ENCODE data around the gene ATP11B.
"Not testable (repeated sequence)": the region's sequence is repeated elsewhere in the genome, so short reads cannot be mapped to it uniquely, and the experiment has no call there.

Gene ATP11B

DNA sequence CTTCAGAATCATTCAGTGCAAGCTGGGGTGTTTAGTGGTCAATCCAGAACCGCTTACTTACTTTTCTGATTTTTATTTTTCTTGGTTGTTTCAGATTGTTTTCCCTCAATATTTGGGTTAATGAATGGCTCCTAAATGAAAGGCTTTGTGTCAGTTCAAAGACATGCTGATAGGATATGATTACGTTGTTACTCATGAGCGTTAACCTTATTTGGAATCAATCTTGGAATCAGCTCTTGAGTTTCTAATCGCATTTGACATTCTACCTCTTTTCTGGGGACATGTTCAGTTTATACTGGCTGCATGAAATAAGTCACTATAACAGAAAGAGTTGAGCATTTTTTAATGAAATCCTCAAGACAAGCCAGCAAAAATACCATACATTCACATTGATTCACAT lies 50.2 kb downstream of the ATP11B start:
- DNase-seq, result no peak

DNA sequence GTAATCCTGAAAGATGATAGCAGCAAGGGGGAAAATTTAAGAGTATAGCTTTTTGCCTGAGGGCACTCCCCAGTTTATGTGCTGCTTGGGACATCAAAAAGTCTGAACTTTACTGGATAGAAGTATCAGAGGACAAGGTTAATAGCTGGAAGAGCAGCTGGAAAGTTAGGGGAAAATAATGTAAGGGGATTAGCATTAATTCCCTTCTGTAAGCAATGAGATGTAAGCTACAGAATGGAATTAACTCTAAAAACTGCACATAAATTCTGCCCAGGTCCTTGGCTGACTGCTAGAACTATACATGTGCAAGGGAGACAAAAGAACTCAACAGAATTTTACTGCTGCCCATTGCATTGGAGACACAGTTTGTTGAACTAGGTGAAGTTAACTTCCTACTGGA lies 55.6 kb downstream of the ATP11B start:
- no peak for DNase-seq

DNA sequence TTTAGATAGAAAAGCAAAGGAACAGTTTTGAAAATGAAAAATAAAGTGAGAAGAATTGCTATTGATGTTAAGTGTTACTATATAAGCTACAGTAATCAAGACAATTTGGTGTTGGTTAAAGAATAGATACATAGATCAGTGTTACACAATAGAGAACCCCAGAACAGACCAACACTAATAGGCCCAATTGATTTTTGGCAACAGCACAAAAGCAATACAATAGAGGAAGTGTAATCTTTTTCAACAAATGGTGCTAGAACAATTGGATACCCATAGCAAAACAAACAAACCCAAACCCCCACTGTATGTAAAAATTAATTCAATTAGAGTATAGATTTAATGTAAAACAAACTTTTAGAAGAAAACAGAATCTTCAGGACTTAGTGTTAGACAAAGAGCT lies 61.8 kb downstream of the ATP11B start:
- DNase-seq, result no peak

DNA sequence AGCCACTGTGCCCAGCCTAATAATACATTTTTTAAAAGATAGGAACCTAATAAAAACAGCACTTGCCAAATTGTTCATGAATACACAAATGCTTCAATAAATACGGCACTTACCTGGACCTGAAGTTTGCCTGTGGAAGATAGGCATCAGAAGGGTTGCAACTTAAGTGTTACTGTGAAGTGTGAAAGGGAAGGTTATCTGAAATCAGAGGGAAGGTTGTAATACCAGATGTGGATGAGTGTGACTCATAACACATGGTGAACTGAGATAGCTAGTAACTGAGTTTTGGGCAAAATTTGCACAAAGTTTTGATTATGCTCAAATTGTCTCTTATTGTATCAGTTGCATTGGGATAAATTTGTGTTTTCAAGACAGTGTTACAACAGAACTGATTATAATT lies 68.0 kb downstream of the ATP11B start:
- DNase-seq, result no peak

DNA sequence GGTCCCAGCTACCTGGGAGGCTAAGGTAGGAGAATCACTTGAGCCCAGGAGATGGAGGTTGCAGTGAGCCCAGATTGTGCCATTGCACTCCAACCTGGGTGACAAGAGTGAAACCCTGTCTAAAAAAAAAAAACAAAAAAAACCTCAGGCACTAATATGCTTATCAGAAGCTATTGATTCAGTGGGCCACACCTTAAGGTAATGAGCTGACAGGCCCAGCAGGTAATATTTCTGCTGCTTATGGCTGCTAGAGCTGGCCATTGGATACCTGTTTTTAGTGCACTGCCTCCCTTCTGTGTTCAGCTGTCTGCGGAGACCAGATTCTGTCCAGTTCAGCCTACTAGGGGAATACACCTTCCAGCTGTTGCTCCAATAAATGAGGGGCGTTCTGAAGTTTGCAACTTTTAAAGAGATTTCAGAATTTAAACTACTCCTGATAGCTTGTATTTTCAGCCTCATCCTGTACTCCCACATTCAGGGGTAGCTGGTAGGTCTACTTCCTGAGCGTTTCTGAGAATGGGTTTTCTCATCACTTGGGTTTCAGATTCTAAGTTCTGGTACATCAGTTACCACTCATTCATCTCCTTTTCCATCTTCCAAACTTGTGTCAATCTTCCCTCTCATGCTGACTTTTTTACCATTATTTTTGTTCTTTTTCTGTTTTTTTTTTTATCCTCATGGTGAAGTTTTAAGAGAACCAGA lies 69.0 kb downstream of the ATP11B start:
- DNase-seq, result no peak

DNA sequence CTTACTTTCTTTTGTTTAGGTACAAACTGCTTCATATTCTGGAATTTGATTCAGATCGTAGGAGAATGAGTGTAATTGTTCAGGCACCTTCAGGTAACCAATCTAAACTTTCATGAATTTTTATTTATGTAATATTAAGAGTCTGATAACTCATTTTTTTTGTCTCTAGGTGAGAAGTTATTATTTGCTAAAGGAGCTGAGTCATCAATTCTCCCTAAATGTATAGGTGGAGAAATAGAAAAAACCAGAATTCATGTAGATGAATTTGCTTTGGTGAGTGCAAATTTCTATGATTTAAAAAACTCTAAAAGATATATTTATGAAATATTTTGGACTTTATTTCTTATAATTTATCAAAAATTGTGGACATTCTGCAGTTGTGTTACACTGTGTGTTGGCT lies 75.8 kb downstream of the ATP11B start:
- no peak for DNase-seq

DNA sequence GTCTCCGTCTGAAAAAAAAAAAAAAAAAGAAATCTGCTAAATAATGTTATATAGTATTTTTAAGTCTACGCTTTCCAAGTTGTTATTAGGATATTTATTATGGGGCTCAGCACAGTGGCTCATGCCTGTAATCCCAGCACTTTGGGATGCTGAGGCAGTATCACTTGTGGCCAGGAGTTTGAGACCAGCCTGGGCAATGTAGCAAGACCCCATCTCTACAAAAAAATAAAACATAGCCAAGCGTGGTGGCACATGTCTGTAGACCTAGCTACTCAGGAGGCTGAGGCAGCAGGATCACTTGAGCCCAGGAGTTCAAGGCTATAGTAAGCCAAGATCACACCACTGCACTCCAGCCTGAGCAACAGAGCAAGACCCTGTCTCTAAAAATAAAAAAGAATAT lies 77.6 kb downstream of the ATP11B start:
- not testable (repeated sequence) for DNase-seq

DNA sequence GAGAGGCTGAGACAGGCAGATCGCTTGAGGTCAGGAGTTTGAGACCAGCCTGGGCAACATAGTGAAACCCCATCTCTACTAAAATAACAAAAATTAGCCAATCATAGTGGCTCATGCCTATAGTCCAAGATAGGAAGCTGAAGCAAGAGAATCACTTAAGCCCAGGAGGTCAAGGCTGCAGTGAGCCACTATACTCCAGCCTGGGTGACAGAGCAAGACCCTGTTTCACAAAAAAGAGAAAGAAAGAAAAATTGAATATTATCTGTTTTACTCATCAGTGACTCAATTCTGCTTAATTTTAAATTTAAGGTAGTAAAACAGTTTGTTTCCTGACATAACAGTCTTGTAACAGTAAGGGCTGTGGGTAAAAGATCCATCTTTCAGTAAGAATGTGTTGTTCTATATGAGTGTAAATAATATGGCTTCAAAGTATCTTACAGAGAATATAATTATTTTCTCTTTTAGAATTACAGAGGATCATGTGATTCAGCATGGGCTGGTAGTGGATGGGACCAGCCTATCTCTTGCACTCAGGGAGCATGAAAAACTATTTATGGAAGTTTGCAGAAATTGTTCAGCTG lies 85.8 kb downstream of the ATP11B start:
- no peak for DNase-seq

DNA sequence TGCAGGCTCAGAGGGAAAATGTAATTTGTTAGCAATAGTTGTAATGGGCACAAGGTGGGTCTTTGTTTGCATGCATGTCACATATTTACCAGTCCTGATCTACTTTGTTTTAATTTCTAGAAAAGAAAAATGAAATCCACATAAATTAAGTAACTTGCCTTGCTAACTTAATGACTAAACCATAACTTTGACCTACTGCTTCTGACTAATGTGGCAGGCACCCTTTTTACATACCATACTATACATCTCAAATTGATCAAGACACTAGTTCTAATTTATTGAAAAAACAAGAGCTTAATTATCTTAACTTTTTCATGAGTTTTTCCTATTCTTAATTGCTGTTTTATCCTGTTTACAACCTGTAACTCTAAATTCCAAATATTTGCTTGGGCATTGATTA lies 93.2 kb downstream of the ATP11B start:
- DNase-seq, result no peak

DNA sequence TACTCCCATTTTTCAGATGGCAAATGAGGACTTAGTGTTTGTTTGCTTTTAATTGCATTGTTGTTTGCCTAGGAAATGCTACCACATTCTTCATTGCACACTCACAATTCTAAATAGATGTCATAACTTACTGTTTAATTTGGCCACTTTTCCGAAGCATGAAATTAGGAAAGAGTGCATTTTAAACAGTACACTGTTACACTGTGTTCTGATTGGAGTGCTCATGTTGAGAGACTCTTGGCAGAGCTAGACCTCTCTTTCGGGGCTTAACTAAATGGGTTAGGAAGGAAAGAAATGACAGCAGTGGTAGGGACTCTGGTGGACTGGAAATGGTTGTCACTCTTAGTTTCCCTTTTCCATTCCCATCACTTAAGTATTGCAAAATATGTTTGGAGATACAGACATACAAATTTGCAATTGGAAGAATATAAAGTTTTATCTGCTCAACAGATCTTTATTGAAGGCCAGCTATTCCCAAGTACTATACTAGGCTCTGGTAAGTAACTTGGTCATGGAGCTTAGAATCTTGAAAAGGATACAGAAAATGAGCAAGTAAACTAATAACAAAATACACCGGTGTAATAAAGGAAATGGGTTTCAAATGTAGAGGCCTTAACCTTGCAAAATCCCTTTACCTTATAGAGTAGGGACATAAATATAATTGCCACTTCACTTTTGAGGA lies 96.8 kb downstream of the ATP11B start:
- no peak for DNase-seq

DNA sequence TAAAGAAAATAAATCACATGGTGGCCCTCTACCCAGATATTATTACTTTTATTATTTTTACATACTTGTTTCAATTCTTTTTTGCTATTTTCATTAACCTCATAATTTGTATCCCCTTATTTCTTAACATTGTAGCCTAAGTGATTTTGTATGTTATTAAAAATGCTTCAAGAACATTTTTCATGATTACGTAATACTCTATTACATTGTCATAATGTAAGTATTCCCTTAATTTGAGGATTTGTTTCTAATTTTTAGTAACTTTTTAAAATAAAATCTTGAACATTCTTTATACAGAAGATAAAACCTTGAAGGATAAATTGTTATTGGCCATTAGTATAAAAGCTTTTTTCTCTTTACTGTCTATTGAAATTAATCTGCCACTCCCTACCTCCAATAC lies 98.1 kb downstream of the ATP11B start:
- no peak for DNase-seq

DNA sequence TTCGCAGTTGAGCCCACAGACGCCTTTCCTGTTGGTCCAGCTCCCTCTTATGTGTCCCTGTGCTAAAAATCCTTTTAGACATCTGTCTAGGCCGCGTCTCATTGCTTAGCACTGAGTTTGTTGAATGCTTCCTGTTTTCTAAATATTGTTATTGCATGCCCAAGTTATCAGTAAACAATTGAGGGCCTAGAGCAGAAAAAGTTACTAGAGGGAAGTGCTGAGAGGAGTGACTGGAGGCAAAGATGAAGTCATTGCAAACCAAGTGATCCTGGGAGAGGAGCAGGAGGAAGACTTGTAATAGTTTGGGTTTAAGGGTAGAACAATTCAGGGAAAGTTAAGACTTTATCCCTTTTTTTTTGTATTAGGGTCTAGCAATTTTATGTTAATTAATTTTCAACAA lies 98.9 kb downstream of the ATP11B start:
- peak; percentile 44 to 51 for DNase-seq

DNA sequence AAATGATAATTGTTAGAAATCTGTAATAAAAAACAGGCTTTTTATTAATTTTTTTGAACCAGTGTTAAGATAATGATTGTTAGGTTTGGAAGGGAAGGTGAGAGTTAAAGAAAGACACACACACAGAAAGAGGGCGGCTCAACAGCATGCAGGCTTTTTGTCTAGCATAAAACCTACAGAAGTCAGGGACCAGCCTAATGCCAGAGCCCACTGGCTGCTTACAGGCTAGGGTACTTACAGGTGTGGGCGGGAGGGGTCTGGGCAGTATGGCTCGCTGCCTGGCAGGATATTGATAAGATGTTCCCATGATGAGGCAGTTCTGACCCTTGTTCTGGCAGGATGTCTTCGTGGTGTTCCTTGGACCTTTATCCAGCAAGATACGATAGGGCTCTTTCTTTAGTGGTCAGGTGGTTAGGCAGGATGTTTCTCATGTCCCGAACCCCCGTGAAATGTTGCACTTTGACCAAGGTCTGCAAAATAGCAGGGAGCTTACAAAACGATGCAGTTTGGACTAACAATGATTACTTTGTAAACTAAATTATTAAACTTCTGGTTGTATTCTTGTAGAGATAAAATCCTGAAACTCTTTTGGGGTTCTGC lies 102.3 kb downstream of the ATP11B start:
- DNase-seq, result no peak

DNA sequence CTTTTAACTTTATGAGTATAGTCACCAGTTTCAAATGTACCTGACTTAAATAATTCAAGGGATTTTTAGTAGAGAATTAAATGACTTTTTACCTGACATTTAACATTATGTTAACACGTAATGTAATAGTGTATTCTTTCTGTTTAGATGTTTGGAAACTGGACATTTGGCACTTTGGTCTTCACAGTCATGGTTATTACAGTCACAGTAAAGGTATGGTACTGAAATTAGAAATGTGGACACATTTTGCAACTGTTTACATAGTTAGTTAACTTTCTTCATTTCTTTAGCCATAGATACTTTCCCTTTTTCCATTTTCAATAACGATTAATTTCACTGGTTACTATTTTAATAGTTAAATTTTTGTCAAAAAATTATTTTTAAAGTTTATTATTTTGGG lies 103.2 kb downstream of the ATP11B start:
- DNase-seq, result no peak

DNA sequence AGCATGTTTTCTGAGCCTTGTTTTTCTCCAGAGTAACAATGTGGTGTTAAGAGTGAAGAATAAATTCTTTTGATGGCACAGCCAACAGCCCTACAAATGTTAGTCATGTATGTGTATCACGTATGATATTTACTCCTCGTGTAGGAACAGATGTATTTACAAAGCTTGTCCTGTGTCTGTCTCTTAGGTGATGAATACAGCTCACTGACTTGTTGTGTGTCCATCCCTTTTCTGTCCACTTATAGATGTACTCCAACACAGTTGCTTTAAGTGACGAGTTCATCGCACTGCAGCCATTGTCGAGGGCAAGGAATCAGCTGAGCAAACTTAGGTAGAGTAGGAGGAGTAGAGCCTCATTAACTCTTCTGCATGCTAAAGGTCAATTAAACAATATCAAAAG lies 108.9 kb downstream of the ATP11B start:
- no peak for DNase-seq

DNA sequence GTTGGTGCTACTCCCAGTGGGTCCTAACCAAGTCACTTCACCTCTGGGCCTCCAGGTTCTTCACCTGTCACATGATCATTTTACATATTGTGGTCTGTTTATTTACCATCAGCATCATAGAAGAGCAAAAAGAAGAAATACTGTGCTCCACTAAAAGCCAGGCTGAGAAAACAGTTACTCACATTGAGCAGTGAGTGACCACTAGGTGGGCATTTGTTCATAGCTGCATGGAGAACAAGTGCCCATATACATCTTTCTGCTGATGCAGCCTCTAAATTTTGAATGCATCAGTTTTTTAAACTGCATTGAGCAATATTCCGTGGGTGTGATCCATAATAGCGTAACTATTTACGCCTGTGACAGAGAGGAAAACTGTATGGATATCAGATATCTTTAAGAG lies 110.9 kb downstream of the ATP11B start:
- DNase-seq, result no peak

DNA sequence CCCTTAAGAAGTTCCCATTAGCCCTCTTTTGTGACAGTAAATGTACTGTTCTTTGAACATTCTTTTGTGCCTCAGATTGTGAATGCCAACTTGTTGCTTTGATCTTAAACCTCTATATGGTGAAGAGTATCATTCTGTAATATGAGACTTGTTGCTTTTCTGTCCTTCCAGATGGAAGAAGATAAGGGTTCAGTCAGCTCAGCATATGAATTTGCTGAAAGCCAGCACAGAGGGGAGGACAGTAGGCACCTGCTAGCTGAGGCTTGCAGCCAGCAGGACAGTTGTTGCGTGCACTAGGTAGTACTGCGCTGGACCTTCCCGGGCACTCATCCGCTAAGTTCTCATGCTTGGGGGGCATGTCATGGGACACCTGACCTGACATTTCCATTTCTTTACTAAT lies 112.3 kb downstream of the ATP11B start:
- DNase-seq, result no peak

DNA sequence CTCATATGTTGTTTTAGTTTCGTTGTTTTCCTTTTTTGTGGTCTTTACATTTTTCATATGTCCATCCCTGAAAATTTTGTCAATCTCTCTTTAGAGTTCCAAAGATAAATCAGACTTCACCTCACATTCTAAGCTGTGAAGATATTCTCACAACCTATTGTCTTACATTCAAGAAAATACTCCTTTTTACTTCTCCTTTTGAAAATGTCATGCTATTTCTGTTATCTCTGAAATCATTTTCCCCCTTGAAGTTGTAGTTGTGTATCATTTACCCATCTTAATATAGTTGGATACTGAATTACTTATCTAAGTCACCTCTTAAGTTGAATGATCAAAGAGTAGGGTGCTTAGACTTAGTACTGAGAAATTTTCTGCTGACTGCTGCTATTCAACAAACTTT lies 112.7 kb downstream of the ATP11B start:
- no peak for DNase-seq

DNA sequence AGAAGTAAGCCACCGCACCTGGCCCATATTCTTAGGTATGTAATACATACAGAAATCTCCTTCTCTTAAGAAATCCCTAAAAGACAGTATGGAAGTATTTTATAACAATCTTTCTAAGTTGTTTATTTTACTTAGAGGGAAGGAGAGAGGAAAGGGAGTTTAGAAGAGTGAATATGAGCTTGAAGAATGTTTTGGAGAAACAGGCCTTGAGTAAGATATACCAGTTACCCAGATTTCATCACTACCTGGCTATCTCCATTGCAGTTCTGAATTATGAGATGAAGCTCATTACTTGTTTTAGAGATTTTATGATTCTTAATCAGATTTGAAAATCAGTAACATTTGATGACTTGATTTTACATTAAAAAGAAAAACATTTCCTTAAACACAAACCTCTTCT lies 115.2 kb downstream of the ATP11B start:
- DNase-seq, result no peak

DNA sequence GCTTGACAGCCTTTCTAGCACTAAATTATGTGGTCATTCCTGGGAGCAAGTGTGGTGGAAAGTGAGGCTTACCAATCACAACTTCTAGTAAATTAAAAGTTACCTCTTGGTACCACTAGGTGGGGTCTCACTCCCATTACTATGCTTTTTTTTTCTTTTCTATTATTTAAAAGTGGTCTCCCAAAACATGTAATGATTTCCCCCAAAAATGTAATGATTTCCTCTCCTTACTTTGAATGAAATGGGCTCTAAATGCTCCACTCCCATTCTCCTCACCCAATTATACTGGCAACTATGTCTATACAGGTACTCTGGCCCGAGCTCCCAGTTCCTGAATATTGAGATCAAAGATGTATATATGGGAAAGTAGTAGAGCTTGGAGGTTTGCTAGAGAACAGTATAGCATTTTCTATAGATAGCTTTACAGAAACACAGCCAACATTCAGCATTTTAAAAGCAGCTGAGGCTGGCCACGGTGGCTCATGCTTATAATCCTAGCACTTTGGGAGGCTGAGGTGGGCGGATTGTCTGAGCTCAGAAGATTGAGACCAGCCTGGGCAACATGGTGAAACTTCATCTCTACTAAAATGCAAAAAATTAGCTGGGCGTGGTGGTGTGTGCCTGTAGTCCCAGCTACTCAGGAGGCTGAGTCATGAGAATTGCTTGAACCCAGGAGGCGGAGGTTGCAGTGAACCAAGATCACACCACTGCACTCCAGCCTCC lies 116.2 kb downstream of the ATP11B start:
- DNase-seq, result peak; percentile 12 to 19

DNA sequence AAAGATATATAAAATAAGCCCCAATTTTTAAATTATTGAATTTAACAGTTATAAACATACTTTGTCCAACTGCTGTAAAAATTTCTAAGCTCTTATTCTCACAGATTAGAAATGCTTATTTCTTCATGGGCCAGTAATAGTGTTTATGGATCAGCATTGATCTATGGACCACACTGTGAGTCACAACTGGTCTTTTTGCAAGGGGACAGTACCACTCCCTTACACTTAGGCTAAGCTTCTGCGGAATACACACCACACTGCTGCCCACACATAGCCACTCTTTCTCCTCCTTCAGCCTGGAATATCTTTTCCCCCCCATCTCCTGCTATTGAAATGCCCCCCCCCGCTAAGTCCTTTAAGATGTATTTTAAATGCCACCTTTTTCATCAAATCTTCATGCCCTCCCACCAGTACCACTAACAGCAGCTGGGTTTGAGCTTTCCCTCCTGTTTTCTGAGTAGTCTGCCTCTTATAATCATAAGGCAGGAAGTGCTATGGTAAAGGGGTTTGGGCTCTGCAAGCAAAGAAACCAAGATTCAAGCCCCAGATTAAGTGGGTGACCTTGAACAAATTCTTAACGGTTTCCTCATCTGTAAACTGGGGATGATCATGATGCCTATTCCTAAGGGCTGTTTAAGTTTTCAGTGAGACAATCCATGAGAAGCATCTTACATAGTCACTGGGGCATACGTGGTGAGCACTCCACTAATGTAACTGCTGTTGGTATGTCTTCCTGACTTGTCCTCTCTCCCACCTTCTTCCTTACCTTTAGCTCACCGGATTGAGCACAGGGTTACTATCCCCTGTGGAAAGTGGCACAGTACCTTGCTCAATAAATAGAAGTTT lies 117.9 kb downstream of the ATP11B start:
- no peak for DNase-seq

DNA sequence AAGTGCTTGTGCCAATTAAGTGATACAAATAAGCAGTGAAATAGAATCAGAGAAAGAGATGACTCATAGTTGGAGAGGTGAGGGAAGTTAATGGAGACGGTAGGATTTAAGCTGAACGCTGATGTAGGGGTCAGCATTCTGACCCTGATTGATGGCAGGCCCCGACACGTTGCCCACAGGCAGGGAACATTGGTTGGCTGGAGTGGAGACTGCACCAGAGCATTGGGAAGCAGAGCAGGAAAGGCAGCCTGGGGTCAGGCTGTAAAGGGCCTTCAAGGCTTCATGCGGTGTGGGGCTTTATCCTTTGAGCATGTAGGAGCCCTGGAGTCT lies 118.4 kb downstream of the ATP11B start:
- no peak for DNase-seq

DNA sequence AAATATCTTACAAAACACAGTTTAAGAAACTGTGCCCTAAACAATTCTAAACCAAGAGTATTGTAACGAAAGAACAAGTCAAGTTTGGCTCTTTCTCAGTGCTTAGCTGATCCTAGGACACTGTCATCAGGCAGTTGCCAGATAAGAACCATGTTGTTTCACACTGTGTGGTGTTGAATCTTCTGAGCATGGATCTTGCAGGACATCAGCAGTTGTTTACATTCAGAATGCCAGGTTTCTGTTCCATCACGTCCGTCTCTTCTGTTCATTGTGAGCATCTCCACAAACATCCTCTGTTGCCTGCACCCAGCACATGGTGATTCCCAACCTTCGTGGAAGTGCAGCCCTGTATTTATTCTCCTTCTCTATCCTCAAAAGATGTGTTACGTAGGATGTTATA lies 119.2 kb downstream of the ATP11B start:
- DNase-seq, result no peak

Measured in inflammatory macrophage treated with lipopolysaccharide for 1 hour (primary cell).